GM13976 (cell line): Measurements from ENCODE around the gene CCNC.

Source experiments
- DNase-seq: peaks from one replicate; pipeline ENCODE4 v3.0.0; 2012; ENCODE audit warnings: low spot score
- in situ Hi-C: fragments of 300-500 bp; cut with MboI; formaldehyde crosslinking; loops from one replicate; pipeline ENCODE4 v1.12.0; 2022; ENCODE audit warnings: low sequenced_read_pairs, mixed read lengths, inconsistent platforms; ENCODE audit not compliant: unreplicated experiment
- TF ChIP-seq, protein P1 (sequence below): IDR thresholded peaks from 2 replicates; pipeline ENCODE4 v1.5.1; 2012; ENCODE audit warnings: borderline replicate concordance, mild to moderate bottlenecking; ENCODE audit not compliant: insufficient read depth; ENCODE audit errors: extremely low read depth, missing control alignments, control extremely low read depth

The CCNC gene

GRCh38 chr6:99612551-99613408 is 44.3 kb upstream of the CCNC start:
- TF ChIP-seq, protein P1, sequence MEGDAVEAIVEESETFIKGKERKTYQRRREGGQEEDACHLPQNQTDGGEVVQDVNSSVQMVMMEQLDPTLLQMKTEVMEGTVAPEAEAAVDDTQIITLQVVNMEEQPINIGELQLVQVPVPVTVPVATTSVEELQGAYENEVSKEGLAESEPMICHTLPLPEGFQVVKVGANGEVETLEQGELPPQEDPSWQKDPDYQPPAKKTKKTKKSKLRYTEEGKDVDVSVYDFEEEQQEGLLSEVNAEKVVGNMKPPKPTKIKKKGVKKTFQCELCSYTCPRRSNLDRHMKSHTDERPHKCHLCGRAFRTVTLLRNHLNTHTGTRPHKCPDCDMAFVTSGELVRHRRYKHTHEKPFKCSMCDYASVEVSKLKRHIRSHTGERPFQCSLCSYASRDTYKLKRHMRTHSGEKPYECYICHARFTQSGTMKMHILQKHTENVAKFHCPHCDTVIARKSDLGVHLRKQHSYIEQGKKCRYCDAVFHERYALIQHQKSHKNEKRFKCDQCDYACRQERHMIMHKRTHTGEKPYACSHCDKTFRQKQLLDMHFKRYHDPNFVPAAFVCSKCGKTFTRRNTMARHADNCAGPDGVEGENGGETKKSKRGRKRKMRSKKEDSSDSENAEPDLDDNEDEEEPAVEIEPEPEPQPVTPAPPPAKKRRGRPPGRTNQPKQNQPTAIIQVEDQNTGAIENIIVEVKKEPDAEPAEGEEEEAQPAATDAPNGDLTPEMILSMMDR, result no peak
- DNase-seq, result no peak
- in situ Hi-C loops, result loop anchor here (25.0 kb wide), 1 partner anchor 850 kb away; the partner anchor contains the start of gene SIM1

GRCh38 chr6:99611148-99611547 is 42.7 kb upstream of the CCNC start:
- in situ Hi-C loops, result loop anchor here (25.0 kb wide), 1 partner anchor 851 kb away; the partner anchor contains the start of gene SIM1
- TF ChIP-seq, protein P1, result no peak
- peak; percentile 73 for DNase-seq

DNA sequence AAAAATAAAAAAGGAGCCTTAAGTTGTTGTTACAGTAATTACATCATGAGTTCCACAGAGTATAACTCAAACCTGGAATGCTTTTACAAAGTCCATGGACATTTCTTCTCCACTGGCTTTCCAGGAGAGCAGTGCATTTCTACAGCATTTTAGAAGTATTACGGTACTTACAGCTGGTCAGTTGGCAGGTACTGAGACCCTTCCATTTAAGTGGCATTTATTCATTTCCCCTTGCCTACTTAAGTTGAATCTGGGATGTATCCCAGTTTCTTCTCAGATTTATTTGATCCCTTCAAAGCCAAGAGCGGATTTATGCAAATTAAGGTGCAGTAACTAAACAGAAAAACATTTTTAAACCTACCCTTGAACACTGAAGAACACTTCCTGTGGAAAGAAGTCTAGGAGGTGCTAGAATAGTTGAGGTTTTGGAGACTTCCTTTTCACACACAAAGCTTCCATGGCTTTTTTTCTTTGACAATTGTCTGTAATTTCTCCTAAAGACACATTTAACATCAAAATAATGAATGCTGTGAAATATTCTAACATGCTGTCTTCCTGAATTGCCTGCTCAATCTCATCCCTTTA is 41.5 kb upstream of the CCNC start:
- DNase-seq, result no peak
- in situ Hi-C loops, result loop anchor here (25.0 kb wide), 1 partner anchor 852 kb away; the partner anchor contains the start of gene SIM1

DNA sequence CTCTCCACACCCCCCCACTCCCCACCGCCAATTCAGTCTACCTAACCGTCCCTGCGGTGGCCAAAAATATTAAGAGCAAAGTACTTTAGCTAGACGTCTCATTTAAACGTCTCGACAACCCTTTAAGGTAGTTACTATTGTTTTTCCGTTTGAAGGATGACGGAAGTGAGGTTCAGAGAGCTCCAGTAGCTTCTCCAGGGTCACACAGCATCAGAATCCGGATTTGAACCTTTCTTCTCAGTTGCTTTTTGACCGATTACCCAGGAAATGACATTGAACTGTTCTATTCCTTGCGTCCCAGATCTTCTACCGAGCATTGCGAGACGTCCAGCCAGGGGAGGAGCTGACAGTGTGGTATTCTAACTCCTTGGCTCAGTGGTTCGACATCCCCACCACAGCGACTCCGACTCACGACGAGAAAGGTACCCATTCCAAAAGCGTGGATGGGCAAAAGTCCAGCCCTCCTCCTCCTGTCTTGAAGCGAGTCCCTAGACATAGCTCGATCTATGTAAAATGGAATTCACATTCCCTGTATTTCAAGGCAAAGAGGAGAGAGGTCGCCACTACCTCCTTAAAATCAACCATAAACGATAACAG is 40.5 kb upstream of the CCNC start:
- no peak for DNase-seq
- TF ChIP-seq, protein P1, result no peak
- in situ Hi-C loops, result loop anchor here (25.0 kb wide), 1 partner anchor 853 kb away; the partner anchor contains the start of gene SIM1

More for the DNA sequence above, 41.5 kb upstream of the CCNC start:
- TF ChIP-seq, protein P1, result no peak

DNA sequence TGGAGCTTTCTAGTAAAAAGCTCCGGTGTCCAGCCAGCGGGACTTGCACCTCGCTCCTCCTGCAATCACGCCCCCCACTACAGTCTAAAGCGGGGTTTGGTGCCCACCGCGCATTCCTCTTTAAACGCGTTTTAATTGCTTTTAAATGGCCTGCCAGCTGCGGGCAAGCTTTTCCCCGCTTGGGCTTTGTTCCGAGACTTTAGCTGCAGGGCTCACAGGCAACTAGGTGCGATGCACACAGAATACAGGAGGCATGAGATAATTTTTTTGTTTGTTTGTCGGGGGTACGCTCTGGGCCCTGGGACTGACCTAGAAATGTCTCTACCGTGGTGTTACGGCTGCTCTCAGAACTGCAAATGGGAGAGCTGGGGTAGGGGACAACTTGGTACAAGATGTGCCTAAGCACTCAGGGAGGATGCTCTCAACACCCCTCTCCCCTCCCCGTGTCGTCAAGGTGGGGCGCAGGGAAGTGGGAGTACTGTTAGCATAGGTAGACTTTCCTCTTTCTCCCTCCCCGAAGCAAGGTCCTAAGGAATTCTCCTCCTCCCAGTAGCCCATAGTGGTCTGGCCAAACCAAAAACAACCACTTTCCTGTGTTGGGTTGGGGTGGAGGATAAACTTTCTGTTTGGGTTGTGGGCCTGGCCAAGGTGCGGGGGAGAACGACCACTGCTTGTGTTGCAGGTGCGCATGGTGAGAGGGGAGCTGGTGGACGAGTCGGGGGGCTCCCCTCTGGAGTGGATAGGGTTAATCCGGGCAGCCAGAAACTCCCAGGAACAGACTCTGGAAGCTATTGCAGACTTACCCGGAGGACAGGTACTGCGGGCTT is 39.8 kb upstream of the CCNC start:
- in situ Hi-C loops, result loop anchor here (25.0 kb wide), 1 partner anchor 854 kb away; the partner anchor contains the start of gene SIM1
- no peak for DNase-seq
- TF ChIP-seq, protein P1, result no peak
